Natural killer cell (primary cell): ENCODE data around the gene PNMA1. TPM values are rescaled to one million over a fixed set of nuclear protein-coding genes. Genes with fewer than 3 reads are reported as not detected.

Experiments
- ATAC-seq, 3 donors: fragments of 150-1000 bp in 2 of 3; fragments of 200-7000 bp in 1 of 3; cut with Tn5 transposase; 1 replicate in 1 of 3; 2 replicates in 2 of 3; pipeline ENCODE4 v1.10.0; 2021; ENCODE audit warnings: mild to moderate bottlenecking in 2 of 3, moderate library complexity in 2 of 3
- DNase-seq, 2 donors: peaks; one replicate each; pipeline versions ENCODE4 v3.0.0 to v3.0.0-alpha.2; 2013 to 2021; ENCODE audit warnings: mixed read lengths in 1 of 2
- H3K27ac ChIP-seq: one replicate; pipeline ENCODE4 v1.5.1; 2013; ENCODE audit warnings: mild to moderate bottlenecking, low read length
- H3K27me3 ChIP-seq: one replicate; pipeline ENCODE4 v1.6.1; 2013; ENCODE audit warnings: low read length; ENCODE audit not compliant: control insufficient read depth, insufficient read depth
- H3K36me3 ChIP-seq: one replicate; pipeline ENCODE4 v1.6.1; 2013; ENCODE audit warnings: low read length; ENCODE audit not compliant: control insufficient read depth, insufficient read depth
- H3K4me1 ChIP-seq: one replicate; pipeline ENCODE4 v1.6.1; 2013; ENCODE audit warnings: low read length; ENCODE audit not compliant: control insufficient read depth, insufficient read depth
- H3K4me3 ChIP-seq: one replicate; pipeline ENCODE4 v1.5.1; 2013; ENCODE audit warnings: low read length
- H3K9me3 ChIP-seq: one replicate; pipeline ENCODE4 v1.6.1; 2013; ENCODE audit warnings: low read length; ENCODE audit not compliant: control insufficient read depth, insufficient read depth
- H3K27ac Mint-ChIP-seq, 2 donors: one replicate each; pipeline ENCODE4 v1.8.0; 2022; ENCODE audit warnings: mild to moderate bottlenecking in 2 of 2, mixed read lengths in 2 of 2, moderate library complexity in 1 of 2
- H3K27me3 Mint-ChIP-seq, 2 donors: one replicate each; pipeline ENCODE4 v1.8.0; 2022; ENCODE audit warnings: low read depth in 2 of 2, mixed read lengths in 2 of 2
- H3K36me3 Mint-ChIP-seq: one replicate; pipeline ENCODE4 v1.8.0; 2022; ENCODE audit warnings: mixed read lengths
- H3K4me1 Mint-ChIP-seq, 2 donors: one replicate each; pipeline ENCODE4 v1.8.0; 2022; ENCODE audit warnings: mixed read lengths in 2 of 2
- H3K4me3 Mint-ChIP-seq: one replicate; pipeline ENCODE4 v1.8.0; 2022; ENCODE audit warnings: mild to moderate bottlenecking, moderate library complexity, mixed read lengths
- H3K9me3 Mint-ChIP-seq, 2 donors: one replicate each; pipeline ENCODE4 v1.8.0; 2022; ENCODE audit warnings: mixed read lengths in 2 of 2
- WGBS: methylation state at CpG from one replicate; pipeline ENCODE4 v1.1.7; 2013; ENCODE audit warnings: missing lambda C conversion rate; ENCODE audit not compliant: insufficient coverage; 5-methylcytosine and 5-hydroxymethylcytosine counted together
- intact Hi-C: fragments of 100-400 bp; cut with micrococcal nuclease; formaldehyde crosslinking; loops from one replicate; pipeline ENCODE4 v1.14.2; 2022
- total RNA-seq, 4 donors: library from RNA; stranded (reverse); fragments of 120-200 nt in 1 of 4; gene quantifications; one replicate each; pipeline versions ENCODE4 v1.2.3 to v1.2.4, GENCODE V29; 2013 to 2022
- TF ChIP-seq, protein P1 (sequence below): fragments of 200-600 bp; IDR thresholded peaks from one replicate; pipeline ENCODE4 v1.8.0; 2022; ENCODE audit warnings: antibody characterized with exemption

The PNMA1 gene
- total RNA-seq, 3 donors from 2014 or later (not counting 1 experiment from before 2014, with no cell fraction given) = 26.0 to 32.3 (median 28.9) TPM

- Histone ChIP-seq H3K27ac (no peak overlapping the region), H3K9me3 (no peaks in the 10 kb centered on the region)
- TF ChIP-seq, protein P1, sequence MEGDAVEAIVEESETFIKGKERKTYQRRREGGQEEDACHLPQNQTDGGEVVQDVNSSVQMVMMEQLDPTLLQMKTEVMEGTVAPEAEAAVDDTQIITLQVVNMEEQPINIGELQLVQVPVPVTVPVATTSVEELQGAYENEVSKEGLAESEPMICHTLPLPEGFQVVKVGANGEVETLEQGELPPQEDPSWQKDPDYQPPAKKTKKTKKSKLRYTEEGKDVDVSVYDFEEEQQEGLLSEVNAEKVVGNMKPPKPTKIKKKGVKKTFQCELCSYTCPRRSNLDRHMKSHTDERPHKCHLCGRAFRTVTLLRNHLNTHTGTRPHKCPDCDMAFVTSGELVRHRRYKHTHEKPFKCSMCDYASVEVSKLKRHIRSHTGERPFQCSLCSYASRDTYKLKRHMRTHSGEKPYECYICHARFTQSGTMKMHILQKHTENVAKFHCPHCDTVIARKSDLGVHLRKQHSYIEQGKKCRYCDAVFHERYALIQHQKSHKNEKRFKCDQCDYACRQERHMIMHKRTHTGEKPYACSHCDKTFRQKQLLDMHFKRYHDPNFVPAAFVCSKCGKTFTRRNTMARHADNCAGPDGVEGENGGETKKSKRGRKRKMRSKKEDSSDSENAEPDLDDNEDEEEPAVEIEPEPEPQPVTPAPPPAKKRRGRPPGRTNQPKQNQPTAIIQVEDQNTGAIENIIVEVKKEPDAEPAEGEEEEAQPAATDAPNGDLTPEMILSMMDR = no peak
These were observed 11.2 kb upstream of the PNMA1 start for GRCh38 chr14:73725116-73726024.

DNA sequence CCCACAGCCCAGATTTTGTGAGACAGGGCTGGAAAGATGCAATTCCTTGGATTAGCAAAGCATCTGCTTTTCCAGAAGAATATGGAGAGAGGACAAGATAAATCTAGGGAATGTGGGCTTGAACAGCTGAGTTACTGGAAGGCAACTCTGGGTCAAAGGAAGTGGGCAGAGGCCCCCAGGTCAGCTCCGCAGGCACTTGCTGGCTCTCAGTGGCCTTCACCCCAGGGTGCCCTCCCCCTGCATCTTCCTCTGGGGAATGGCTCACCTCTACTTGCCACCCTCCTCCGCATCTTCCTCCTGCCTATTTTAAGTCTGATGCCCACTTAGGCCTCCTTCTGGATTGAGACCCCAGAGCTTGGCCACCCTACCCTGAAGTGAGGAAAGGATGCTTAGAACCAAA is 10.5 kb upstream of the PNMA1 start:
- H3K27me3 ChIP-seq = no peaks in the 10 kb centered on the region
- 95% methylated on average over 2 of the region's 2 CpGs for WGBS
- no peak overlapping the region for H3K4me3 ChIP-seq
- intact Hi-C loops = no loop called here
- H3K4me1 Mint-ChIP-seq = peaks cover 12 to 15% of the 10 kb centered on the region in 2 donors
- peak overlapping the region in 1 of 2 donors; percentile 9 for H3K27ac Mint-ChIP-seq
- no peaks in the 10 kb centered on the region for H3K9me3 Mint-ChIP-seq
- H3K27ac ChIP-seq = no peak overlapping the region
- H3K27me3 Mint-ChIP-seq = no peaks in the 10 kb centered on the region
- no peaks in the 10 kb centered on the region for H3K9me3 ChIP-seq
- ATAC-seq (no peak), DNase-seq (no peak)
- peaks cover 7% of the 10 kb centered on the region for H3K4me1 ChIP-seq
- H3K4me3 Mint-ChIP-seq = no peak overlapping the region
- TF ChIP-seq, protein P1 = no peak
- peaks cover 18% of the 10 kb centered on the region for H3K36me3 Mint-ChIP-seq
- H3K36me3 ChIP-seq = peaks cover 95% of the 10 kb centered on the region

More at GRCh38 chr14:73725116-73726024, 11.2 kb upstream of the PNMA1 start:
- Mint-ChIP-seq H3K9me3 (no peaks in the 10 kb centered on the region), H3K4me3 (no peak overlapping the region), H3K27me3 (no peaks in the 10 kb centered on the region), H3K36me3 (peaks cover 18% of the 10 kb centered on the region), H3K4me1 (peaks cover 12 to 18% of the 10 kb centered on the region in 2 donors), H3K27ac (no peak overlapping the region)
- intact Hi-C loops = no loop called here
- peaks cover 7% of the 10 kb centered on the region for H3K4me1 ChIP-seq
- ATAC-seq (no peak), DNase-seq (no peak)
- H3K27me3 ChIP-seq = no peaks in the 10 kb centered on the region
- H3K36me3 ChIP-seq = peaks cover 97% of the 10 kb centered on the region
- no peak overlapping the region for H3K4me3 ChIP-seq
- WGBS = 86% methylated on average over 8 of the region's 8 CpGs

GRCh38 chr14:73723797-73724661 is 9.8 kb upstream of the PNMA1 start:
- Mint-ChIP-seq H3K9me3 (no peaks in the 10 kb centered on the region), H3K27ac (peak overlapping the region; percentile 9 to 56), H3K4me1 (peaks cover 7 to 14% of the 10 kb centered on the region in 2 donors), H3K27me3 (no peaks in the 10 kb centered on the region), H3K4me3 (no peak overlapping the region), H3K36me3 (peaks cover 16% of the 10 kb centered on the region)
- H3K9me3 ChIP-seq = no peaks in the 10 kb centered on the region
- 95% methylated on average over 11 of the region's 12 CpGs for WGBS
- H3K4me3 ChIP-seq = no peak overlapping the region
- ATAC-seq (no peak), DNase-seq (no peak)
- TF ChIP-seq, protein P1 = no peak
- peaks cover 7% of the 10 kb centered on the region for H3K4me1 ChIP-seq
- intact Hi-C loops = no loop called here
- H3K27me3 ChIP-seq = no peaks in the 10 kb centered on the region
- H3K36me3 ChIP-seq = peaks cover 94% of the 10 kb centered on the region
- no peak overlapping the region for H3K27ac ChIP-seq
